Esophagus muscularis mucosa (tissue), 4 donors: ENCODE measurements around the gene SIRT7. TPM values are rescaled to one million over a fixed set of nuclear protein-coding genes. Genes with fewer than 3 reads are reported as not detected.
A peak's percentile ranks its signal among the peaks of the same experiment; 100 is the strongest.

Source experiments
- DNase-seq: peaks from one replicate; pipeline ENCODE4 v3.0.0-alpha.2; 2017; ENCODE audit errors: extremely low spot score
- H3K27ac ChIP-seq, 4 donors: fragments of 200-600 bp; sonication (generic); replicated peaks in 1 of 4; 1 replicate in 3 of 4; 2 replicates in 1 of 4; pipeline ENCODE4 v1.5.1; 2016 to 2019; ENCODE audit warnings: mild to moderate bottlenecking in 1 of 4
- H3K27me3 ChIP-seq, 4 donors: fragments of 200-600 bp; sonication (generic); one replicate each; pipeline versions ENCODE4 v1.5.1 to v1.6.0; 2016 to 2019
- H3K36me3 ChIP-seq, 4 donors: fragments of 200-600 bp; sonication (generic); one replicate each; pipeline ENCODE4 v1.5.1; 2016 to 2019
- H3K4me1 ChIP-seq, 4 donors: fragments of 200-600 bp; sonication (generic); one replicate each; pipeline ENCODE4 v1.5.1; 2016 to 2019
- H3K4me3 ChIP-seq, 4 donors: fragments of 200-600 bp; sonication (generic); 1 replicate in 2 of 4; 2 replicates in 2 of 4; pipeline ENCODE4 v1.5.1; 2016 to 2019; ENCODE audit warnings: mild to moderate bottlenecking in 4 of 4, moderate library complexity in 1 of 4
- H3K9me3 ChIP-seq, 4 donors: fragments of 200-600 bp; sonication (generic); 1 replicate in 3 of 4; 2 replicates in 1 of 4; pipeline ENCODE4 v1.5.1; 2016 to 2019
- CTCF ChIP-seq, 3 experiments: fragments of 200-600 bp in 2 of 3; fragments of 450-650 bp in 1 of 3; sonication (generic) in 2 of 3; IDR thresholded peaks; one replicate each; pipeline ENCODE4 v1.5.1; 2017 to 2019; ENCODE audit warnings: antibody characterized with exemption in 3 of 3, mild to moderate bottlenecking in 2 of 3, moderate library complexity in 1 of 3
- EP300 ChIP-seq: sonication (generic); formaldehyde crosslinking; IDR thresholded peaks from one replicate; pipeline ENCODE4 v1.6.1; 2017; ENCODE audit warnings: antibody characterized with exemption
- POLR2A ChIP-seq: fragments of 450-650 bp; IDR thresholded peaks from one replicate; pipeline ENCODE4 v1.6.1; 2017; ENCODE audit warnings: antibody characterized with exemption, moderate library complexity, mild to moderate bottlenecking, low read depth
- POLR2AphosphoS5 ChIP-seq, 2 donors: sonication (generic); formaldehyde crosslinking; IDR thresholded peaks; one replicate each; pipeline ENCODE4 v1.6.1; 2017; ENCODE audit warnings: antibody characterized with exemption in 2 of 2
- WGBS: methylation state at CpG from one replicate; pipeline ENCODE4 v1.1.5; 2018; 5-methylcytosine and 5-hydroxymethylcytosine counted together
- intact Hi-C: fragments of 100-400 bp; cut with DNase I; formaldehyde crosslinking; loops from one replicate; pipeline ENCODE4 v1.15.1; 2023
- total RNA-seq, 4 donors: library from RNA; depleted of rRNA; stranded (reverse); fragments of >200 nt; gene quantifications; one replicate each; pipeline versions ENCODE4 v1.1.0 to v1.2.1, GENCODE V29; 2016

Gene SIRT7
- total RNA-seq, 4 donors from 2014 or later, result 13.9 to 27.0 (median 19.9) TPM

GRCh38 chr17:81959362-81960129 is 41.6 kb upstream of the SIRT7 start:
- intact Hi-C loops, result loop anchor here (1.0 to 10.0 kb wide), 2 partner anchors 62 to 195 kb away; no protein-coding TSS in a partner anchor
- no peak for DNase-seq
- Histone ChIP-seq H3K36me3 (no peaks in the 10 kb centered on the region), H3K4me3 (peak overlapping the region; percentile 52 to 62 (median 54)), H3K4me1 (peaks cover 16 to 33% (median 27%) of the 10 kb centered on the region in 4 donors), H3K9me3 (no peaks in the 10 kb centered on the region), H3K27ac (no peak overlapping the region), H3K27me3 (peaks cover 10 to 100% (median 39%) of the 10 kb centered on the region in 4 donors)
- TF ChIP-seq CTCF (IDR thresholded peaks at IDR 0.05) (peak; percentile 73 to 97 (median 90)), POLR2AphosphoS5 (IDR thresholded peaks at IDR 0.05) (peak in 1 of 2 donors; percentile 16), POLR2A (no peak), EP300 (no peak)
- WGBS, result 6% methylated on average over 10 of the region's 112 CpGs

GRCh38 chr17:81958633-81959342 is 40.8 kb upstream of the SIRT7 start:
- intact Hi-C loops, result loop anchor here (1.0 to 10.0 kb wide), 2 partner anchors 63 to 196 kb away; no protein-coding TSS in a partner anchor
- H3K36me3 ChIP-seq, result no peaks in the 10 kb centered on the region
- no peak for TF ChIP-seq POLR2AphosphoS5 (IDR thresholded peaks at IDR 0.05)
- no peak for TF ChIP-seq EP300
- no peak for TF ChIP-seq POLR2A
- no peak for TF ChIP-seq CTCF (IDR thresholded peaks at IDR 0.05)
- DNase-seq, result no peak
- peaks cover 16 to 33% (median 27%) of the 10 kb centered on the region in 4 donors for H3K4me1 ChIP-seq
- 73% methylated on average over 15 of the region's 15 CpGs for WGBS
- H3K27ac ChIP-seq, result no peak overlapping the region
- peaks cover 10 to 100% (median 42%) of the 10 kb centered on the region in 4 donors for H3K27me3 ChIP-seq
- H3K4me3 ChIP-seq, result peak overlapping the region in 1 of 4 donors; percentile 52
- H3K9me3 ChIP-seq, result no peaks in the 10 kb centered on the region

- DNase-seq, result no peak
- Histone ChIP-seq H3K27ac (no peak overlapping the region), H3K27me3 (peaks cover 10 to 100% (median 40%) of the 10 kb centered on the region in 4 donors), H3K36me3 (no peaks in the 10 kb centered on the region), H3K4me3 (no peak overlapping the region), H3K4me1 (peaks cover 16 to 33% (median 27%) of the 10 kb centered on the region in 4 donors), H3K9me3 (no peaks in the 10 kb centered on the region)
- intact Hi-C loops, result loop anchor here (10.0 kb wide), 1 partner anchor 197 kb away; no protein-coding TSS in a partner anchor
- WGBS, result 93% methylated on average over 12 of the region's 19 CpGs
- no peak for TF ChIP-seq POLR2AphosphoS5 (IDR thresholded peaks at IDR 0.05)
- no peak for TF ChIP-seq POLR2A
- TF ChIP-seq EP300, result no peak
- no peak for TF ChIP-seq CTCF (IDR thresholded peaks at IDR 0.05)
Observed at GRCh38 chr17:81957691-81958432, 39.9 kb upstream of the SIRT7 start.
